ENCODE data around the gene DYSF. TPM values are rescaled to one million over a fixed set of nuclear protein-coding genes. Genes with fewer than 3 reads are reported as not detected.
A peak's percentile ranks its signal among the peaks of the same experiment; 100 is the strongest.

Gene DYSF
- total and polyA plus RNA-seq, 8 donors: 1.1 to 5.5 (median 2.1) TPM

DNA sequence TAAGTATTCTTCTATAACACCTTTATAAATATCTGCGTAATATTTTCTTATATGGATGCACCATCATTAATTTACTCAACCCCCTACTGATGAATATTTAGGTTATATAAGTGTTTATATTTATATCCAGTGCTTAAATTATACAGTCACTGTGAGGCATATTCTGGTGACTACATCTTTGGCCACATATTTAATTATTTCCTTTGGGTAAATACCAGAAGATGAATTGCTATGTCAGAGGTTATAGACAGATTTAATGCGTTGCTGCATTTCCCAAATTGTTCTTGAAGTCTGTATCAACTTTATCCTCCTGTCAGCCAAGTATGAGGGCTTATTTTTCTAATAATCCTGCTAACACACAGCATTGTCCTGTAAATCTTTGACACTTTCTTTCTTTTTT lies 18.7 kb downstream of the DYSF start:
- FAIRE-seq (no peak), ATAC-seq (no peak), DNase-seq (no peak)
- 45 to 48% methylated on average over 2 of the region's 2 CpGs for WGBS, 2 donors
- intact Hi-C loops (cut with DNase I): no loop called here
- Histone ChIP-seq H3K4me3 (no peak overlapping the region), H3K9me3 (no peaks in the 10 kb centered on the region), H3K36me3 (no peaks in the 10 kb centered on the region), H3K27ac (no peak overlapping the region), H3K4me1 (no peaks in the 10 kb centered on the region), H3K27me3 (no peaks in the 10 kb centered on the region)
- TF ChIP-seq, protein P1, sequence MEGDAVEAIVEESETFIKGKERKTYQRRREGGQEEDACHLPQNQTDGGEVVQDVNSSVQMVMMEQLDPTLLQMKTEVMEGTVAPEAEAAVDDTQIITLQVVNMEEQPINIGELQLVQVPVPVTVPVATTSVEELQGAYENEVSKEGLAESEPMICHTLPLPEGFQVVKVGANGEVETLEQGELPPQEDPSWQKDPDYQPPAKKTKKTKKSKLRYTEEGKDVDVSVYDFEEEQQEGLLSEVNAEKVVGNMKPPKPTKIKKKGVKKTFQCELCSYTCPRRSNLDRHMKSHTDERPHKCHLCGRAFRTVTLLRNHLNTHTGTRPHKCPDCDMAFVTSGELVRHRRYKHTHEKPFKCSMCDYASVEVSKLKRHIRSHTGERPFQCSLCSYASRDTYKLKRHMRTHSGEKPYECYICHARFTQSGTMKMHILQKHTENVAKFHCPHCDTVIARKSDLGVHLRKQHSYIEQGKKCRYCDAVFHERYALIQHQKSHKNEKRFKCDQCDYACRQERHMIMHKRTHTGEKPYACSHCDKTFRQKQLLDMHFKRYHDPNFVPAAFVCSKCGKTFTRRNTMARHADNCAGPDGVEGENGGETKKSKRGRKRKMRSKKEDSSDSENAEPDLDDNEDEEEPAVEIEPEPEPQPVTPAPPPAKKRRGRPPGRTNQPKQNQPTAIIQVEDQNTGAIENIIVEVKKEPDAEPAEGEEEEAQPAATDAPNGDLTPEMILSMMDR (IDR thresholded peaks at IDR 0.05): no peak

DNA sequence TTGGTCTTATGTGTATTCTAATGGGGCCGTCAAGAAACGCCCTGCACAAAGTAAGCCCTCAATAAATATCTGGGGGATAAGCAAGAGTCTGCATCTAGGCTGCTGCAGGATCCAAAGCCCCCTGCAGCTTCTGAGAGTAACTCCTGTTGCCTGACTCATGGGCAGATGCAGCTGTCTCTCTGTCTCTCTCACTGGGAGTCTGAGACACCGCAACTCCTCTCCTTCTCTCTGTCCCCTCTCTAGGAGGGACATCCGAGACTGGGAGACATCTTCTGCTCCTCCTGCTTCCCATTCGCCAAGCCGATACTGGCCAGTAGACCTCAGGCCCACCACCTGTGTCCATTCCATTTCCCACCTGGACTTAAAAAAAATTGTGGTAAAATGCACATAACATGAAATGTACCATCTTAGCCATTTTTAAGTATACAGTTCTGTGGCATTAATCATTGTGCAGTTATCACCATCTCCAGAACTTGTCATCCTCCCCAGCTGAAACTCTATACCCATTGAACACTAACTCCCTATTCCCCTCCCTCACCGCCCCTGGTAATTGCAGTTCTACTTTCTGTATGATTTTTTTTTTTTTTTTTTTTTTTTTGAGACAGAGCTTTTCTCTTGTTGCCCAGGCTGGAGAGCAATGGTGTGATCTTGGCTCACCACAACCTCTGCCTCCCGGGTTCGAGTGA lies 20.1 kb downstream of the DYSF start:
- H3K36me3 ChIP-seq: no peaks in the 10 kb centered on the region
- no peaks in the 10 kb centered on the region for H3K27me3 ChIP-seq
- FAIRE-seq (no peak), DNase-seq (no peak), ATAC-seq (no peak)
- TF ChIP-seq, protein P1 (IDR thresholded peaks at IDR 0.05): no peak
- 82 to 90% methylated on average over 9 of the region's 9 CpGs for WGBS, 2 donors
- H3K4me1 ChIP-seq: no peaks in the 10 kb centered on the region
- no peak overlapping the region for H3K4me3 ChIP-seq
- H3K27ac ChIP-seq: no peak overlapping the region
- no peaks in the 10 kb centered on the region for H3K9me3 ChIP-seq
- intact Hi-C loops (cut with DNase I): no loop called here

DNA sequence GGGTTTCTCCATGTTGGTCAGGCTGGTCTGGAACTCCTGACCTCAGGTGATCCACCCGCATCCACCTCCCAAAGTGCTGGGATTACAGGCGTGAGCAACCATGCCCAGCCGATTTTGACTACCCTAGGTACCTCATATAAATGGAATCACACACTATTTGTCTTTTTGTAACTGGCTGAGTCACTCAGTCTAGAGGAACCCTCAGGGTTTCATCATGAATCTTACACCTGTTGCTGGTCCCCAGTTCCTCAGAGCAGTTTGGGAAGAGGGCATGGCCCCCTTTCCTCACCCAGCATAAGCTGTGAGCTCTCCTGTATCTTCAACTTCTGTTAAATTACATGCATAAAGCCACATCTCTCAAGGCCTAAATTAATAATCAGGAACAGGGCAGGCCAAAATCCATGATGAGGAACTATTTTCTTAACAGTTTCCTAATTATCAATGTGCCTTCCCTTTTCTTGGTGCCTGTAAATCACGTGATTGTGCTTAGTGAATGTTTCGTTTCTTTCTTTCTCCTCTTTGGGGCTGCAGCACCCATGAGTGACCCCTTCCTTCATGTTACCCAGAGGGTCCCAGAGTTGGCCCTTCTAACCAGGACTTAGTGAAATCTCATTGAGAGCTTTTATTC lies 20.9 kb downstream of the DYSF start:
- DNase-seq: no peak
- no peak overlapping the region for H3K4me3 ChIP-seq
- TF ChIP-seq, protein P1 (IDR thresholded peaks at IDR 0.05): no peak
- H3K4me1 ChIP-seq: no peaks in the 10 kb centered on the region
- no peak for FAIRE-seq
- intact Hi-C loops (cut with DNase I): no loop called here
- H3K27me3 ChIP-seq: no peaks in the 10 kb centered on the region
- peak overlapping the region in 1 of 4 donors; percentile 37 for H3K27ac ChIP-seq
- no peaks in the 10 kb centered on the region for H3K36me3 ChIP-seq
- no peak for ATAC-seq
- no peaks in the 10 kb centered on the region for H3K9me3 ChIP-seq
- 75 to 82% methylated on average over 5 of the region's 5 CpGs for WGBS, 2 donors

DNA sequence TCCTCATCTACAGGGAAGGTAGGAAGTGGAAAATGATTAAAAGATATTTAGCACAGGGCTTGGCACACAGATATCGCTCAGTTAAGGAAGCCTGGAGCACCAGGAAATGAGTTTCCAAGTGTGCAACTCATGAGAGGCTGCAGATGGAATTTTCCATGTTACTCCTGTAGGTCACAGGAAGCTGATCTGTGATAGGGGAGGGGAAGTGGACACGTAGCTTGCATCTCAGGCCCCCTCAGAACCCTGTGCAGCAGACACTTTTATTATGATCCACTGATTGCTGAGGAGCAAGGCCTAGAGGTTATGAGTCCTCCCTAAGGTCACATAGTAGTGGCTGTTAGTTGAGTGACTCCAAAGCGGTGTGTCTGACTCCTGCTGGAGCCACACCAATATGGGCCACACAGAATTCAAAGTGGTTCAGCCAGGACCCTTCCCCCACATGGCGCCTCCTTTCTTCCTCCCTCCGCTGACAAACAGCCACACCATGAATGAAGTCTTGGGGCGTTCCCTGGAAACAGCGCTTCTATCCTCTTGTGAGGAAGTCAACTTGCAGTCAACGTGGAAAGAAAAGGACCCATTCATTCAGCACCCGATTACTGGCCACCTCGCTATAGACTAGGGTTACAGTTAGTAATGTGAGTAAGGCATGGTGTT lies 21.5 kb downstream of the DYSF start:
- ATAC-seq: no peak
- H3K36me3 ChIP-seq: no peaks in the 10 kb centered on the region
- H3K27ac ChIP-seq: peak overlapping the region in 1 of 4 donors; percentile 37
- no peak for DNase-seq
- H3K9me3 ChIP-seq: no peaks in the 10 kb centered on the region
- no peak for FAIRE-seq
- no peak overlapping the region for H3K4me3 ChIP-seq
- WGBS, 2 donors: 81 to 87% methylated on average over 10 of the region's 10 CpGs
- no peaks in the 10 kb centered on the region for H3K27me3 ChIP-seq
- TF ChIP-seq, protein P1 (IDR thresholded peaks at IDR 0.05): no peak
- no peaks in the 10 kb centered on the region for H3K4me1 ChIP-seq
- intact Hi-C loops (cut with DNase I): no loop called here

DNA sequence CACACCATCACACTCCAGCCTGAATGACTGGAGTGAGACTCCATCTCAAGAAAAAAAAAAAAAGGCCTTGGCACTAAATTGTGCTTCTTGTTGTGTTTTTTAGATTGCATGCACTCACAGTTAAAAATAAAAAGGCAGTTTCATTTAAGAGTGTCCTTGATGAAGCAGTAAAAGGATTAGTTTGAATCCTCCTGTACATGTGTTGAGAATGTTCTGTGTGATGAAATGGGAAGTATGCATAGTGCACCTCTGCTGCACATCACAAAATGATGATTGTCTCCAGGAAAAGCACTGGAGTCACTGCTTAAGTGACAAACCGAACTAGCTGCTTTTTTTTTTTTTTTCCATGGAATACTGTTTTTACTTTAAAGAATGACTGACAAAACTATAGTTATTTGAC lies 23.1 kb downstream of the DYSF start:
- no peaks in the 10 kb centered on the region for H3K36me3 ChIP-seq
- H3K9me3 ChIP-seq: no peaks in the 10 kb centered on the region
- H3K27ac ChIP-seq: no peak overlapping the region
- H3K4me3 ChIP-seq: no peak overlapping the region
- TF ChIP-seq, protein P1 (IDR thresholded peaks at IDR 0.05): no peak
- ATAC-seq (no peak), DNase-seq (no peak), FAIRE-seq (no peak)
- H3K4me1 ChIP-seq: no peaks in the 10 kb centered on the region
- 33 to 57% methylated on average over 1 of the region's 1 CpG for WGBS, 2 donors
- intact Hi-C loops (cut with DNase I): no loop called here
- H3K27me3 ChIP-seq: no peaks in the 10 kb centered on the region
